ENCODE measurements around the gene LMF1.
"Not testable (repeated sequence)": the region's sequence is repeated elsewhere in the genome, so short reads cannot be mapped to it uniquely, and the experiment has no call there.

The LMF1 gene

DNA sequence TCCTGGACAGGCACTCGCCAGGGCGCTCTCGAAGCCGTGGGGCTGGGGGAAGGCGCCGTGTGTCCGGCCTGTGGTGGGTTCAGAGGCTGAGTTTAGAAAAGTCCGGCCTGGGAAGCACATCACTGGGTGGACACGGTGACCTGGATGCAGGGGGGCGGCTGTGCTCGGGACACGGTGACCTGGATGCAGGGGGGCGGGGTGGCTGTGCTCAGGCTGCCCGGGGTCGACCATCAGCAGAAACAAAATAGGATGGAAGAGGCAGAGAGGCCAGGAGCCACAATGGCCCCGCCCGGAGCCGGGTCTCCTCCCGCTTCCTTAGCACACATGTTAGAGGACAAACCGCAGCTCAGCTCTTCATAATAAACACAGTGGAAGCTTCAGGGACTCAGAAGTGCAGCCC, 127.0 kb downstream of the LMF1 start:
- no peaks in the 10 kb centered on the region for H3K36me3 ChIP-seq (ENCODE audit: control insufficient read depth, insufficient read depth, low read length)
- H3K4me1 ChIP-seq (ENCODE audit: control insufficient read depth, insufficient read depth, low read length, poor library complexity, severe bottlenecking) = no peaks in the 10 kb centered on the region
- peaks cover 15% of the 10 kb centered on the region for H3K9me3 ChIP-seq (ENCODE audit: control insufficient read depth, low read length)
- WGBS, 2 experiments (ENCODE audit: insufficient coverage in 2 of 2) = 93 to 98% methylated on average over 14 to 19 of the region's 20 CpGs
- H3K4me3 ChIP-seq (ENCODE audit: extremely low read depth, insufficient read depth, low read length, poor library complexity, severe bottlenecking) = no peak overlapping the region
- H3K27ac ChIP-seq (ENCODE audit: low read depth, low read length, severe bottlenecking) = no peak overlapping the region

DNA sequence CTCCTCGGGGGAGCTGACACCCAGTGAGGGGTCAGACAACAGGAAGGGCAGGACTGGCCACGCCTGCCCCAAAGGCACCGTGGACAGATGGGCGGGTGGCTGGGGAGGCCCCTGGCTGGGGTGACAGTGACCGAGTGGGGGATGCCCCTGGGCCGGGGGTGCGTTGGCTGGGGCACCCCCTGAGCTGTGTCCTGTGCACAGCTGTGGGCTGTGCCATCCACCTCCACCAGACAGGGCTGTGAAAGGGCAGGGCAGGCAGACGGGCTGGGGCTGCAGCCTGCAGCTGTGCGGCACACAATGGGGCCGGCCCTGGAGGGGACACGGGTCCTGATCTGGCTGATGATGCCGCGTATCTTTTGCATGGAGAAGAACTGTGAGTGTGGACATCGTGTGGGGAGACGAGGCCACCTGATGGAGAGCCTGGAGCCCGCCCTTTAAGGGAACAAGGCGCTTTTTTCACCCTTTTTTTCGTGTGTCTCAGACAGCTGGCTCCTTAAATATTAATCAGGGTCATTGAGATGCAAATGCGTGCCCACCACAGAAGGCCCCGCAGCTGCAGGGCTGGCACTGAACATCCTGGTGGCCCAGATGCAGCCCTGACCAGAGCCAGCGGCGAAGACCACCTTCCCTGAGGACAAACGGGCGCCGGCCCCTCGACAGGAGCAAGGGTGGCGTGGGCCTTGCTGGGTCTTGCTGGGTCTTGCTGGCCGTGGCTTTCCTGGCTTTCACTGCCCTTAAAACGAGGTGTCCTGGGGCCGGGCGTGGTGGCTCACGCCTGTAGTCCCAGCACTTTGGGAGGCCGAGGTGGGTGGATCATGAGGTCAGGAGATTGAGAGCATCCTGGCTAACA, 127.8 kb downstream of the LMF1 start:
- Histone ChIP-seq H3K9me3 (ENCODE audit: control insufficient read depth, low read length) (peaks cover 9% of the 10 kb centered on the region), H3K4me1 (ENCODE audit: control insufficient read depth, insufficient read depth, low read length, poor library complexity, severe bottlenecking) (no peaks in the 10 kb centered on the region), H3K4me3 (ENCODE audit: extremely low read depth, insufficient read depth, low read length, poor library complexity, severe bottlenecking) (no peak overlapping the region), H3K36me3 (ENCODE audit: control insufficient read depth, insufficient read depth, low read length) (no peaks in the 10 kb centered on the region), H3K27ac (ENCODE audit: low read depth, low read length, severe bottlenecking) (no peak overlapping the region)
- WGBS, 2 experiments (ENCODE audit: insufficient coverage in 2 of 2) = 82 to 83% methylated on average over 32 to 33 of the region's 33 CpGs

DNA sequence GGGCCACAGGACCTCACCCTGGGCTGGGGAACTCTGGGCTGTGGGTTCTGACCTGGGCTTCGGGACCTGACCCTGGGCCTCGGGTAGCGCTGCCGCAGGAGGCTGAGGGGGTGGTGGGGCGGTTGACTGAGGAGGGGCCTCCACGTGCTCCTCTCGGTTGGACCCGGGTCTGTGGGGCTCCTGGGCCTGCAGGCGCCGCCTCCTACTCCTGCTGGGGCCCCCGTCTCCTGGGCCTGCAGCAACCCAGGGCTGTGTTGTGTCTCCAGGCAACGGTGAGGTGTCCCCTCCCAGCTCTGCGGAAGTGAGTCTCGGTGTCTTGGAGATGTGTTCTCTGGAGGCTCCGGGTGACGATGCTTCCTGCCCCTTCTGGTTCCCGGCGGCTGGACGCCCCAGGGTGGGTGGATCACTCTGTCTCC, 128.7 kb downstream of the LMF1 start:
- 88 to 90% methylated on average over 17 to 19 of the region's 19 CpGs for WGBS, 2 experiments (ENCODE audit: insufficient coverage in 2 of 2)
- Histone ChIP-seq H3K36me3 (ENCODE audit: control insufficient read depth, insufficient read depth, low read length) (no peaks in the 10 kb centered on the region), H3K27ac (ENCODE audit: low read depth, low read length, severe bottlenecking) (no peak overlapping the region), H3K9me3 (ENCODE audit: control insufficient read depth, low read length) (peaks cover 2% of the 10 kb centered on the region), H3K4me3 (ENCODE audit: extremely low read depth, insufficient read depth, low read length, poor library complexity, severe bottlenecking) (no peak overlapping the region), H3K4me1 (ENCODE audit: control insufficient read depth, insufficient read depth, low read length, poor library complexity, severe bottlenecking) (no peaks in the 10 kb centered on the region)

DNA sequence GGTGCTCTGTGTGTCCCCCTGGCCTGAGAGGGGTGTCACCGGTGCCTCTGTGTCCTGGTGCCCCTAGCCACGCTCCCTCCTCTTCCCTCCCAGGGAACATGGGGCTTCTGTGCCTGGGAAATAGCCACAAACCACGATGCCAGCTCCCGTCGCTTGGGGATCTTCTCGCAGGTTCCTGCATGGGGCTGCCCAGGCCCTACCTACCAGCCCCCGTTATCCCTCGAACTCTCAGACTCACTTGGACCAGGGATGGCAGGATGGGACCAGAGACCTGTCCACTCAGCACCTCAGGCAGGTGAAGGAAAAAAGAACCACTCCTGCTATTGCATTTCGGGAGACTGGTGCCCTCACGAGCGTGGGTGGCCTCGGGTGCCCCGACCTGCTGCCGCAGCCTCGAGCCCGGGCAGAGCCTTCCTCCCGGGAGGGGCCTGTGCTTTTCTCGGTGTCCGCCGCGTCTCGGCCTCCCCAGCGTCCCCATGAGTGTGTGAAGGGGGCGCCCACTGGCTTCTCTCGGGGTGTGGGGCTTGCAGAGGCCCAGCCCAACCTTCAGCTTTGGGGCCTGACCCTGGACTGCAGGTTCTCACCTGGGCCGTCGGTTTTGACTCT, 129.2 kb downstream of the LMF1 start:
- WGBS, 2 experiments (ENCODE audit: insufficient coverage in 2 of 2) = 93 to 94% methylated on average over 27 of the region's 27 CpGs
- Histone ChIP-seq H3K36me3 (ENCODE audit: control insufficient read depth, insufficient read depth, low read length) (no peaks in the 10 kb centered on the region), H3K4me3 (ENCODE audit: extremely low read depth, insufficient read depth, low read length, poor library complexity, severe bottlenecking) (no peak overlapping the region), H3K4me1 (ENCODE audit: control insufficient read depth, insufficient read depth, low read length, poor library complexity, severe bottlenecking) (no peaks in the 10 kb centered on the region), H3K9me3 (ENCODE audit: control insufficient read depth, low read length) (no peaks in the 10 kb centered on the region), H3K27ac (ENCODE audit: low read depth, low read length, severe bottlenecking) (no peak overlapping the region)

DNA sequence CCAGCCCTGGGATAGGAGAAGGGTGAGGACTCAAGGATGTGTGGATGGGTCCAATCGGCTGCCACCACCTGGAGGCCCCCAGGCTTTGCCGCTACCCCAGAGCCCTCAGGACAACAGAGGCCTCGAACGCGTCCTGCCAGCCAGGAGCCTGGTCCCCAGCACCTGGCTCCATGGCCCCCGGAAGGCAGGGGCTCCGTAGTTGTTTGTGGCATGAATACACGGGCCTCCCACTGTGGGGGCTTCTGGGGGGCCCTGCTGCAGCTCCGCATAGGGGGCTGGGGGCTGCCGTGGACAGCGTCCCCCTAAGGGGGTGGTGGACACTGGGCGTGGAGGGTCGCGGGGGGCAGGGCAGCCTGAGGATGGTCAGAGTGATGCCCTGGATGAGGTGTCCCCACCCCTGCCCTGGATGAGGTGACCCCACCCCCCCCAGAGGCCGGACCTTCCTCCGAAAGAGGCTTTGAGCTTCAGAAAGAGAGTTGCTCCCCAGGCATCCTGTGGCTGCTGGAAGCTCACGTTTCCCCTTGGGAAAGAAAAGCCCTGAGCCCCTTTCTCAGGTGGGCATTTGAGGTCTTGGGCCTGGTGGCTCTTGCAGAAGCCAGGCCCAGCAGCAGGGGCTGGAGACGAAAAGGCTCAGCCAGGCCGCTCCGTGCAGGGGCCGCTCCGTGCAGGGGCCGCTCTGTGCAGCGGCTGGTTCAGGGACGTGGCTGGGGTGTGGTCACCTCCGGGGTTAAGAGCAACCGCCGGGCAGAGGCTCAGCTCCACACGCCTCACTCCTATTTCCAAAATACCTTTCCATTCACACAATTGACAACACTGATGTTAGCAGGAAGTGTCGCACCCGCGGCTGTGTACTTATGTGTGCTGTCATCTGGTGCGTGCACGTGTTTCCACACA, 130.0 kb downstream of the LMF1 start:
- H3K4me1 ChIP-seq (ENCODE audit: control insufficient read depth, insufficient read depth, low read length, poor library complexity, severe bottlenecking) = no peaks in the 10 kb centered on the region
- 88 to 95% methylated on average over 28 to 29 of the region's 34 CpGs for WGBS, 2 experiments (ENCODE audit: insufficient coverage in 2 of 2)
- no peak overlapping the region for H3K4me3 ChIP-seq (ENCODE audit: extremely low read depth, insufficient read depth, low read length, poor library complexity, severe bottlenecking)
- no peak overlapping the region for H3K27ac ChIP-seq (ENCODE audit: low read depth, low read length, severe bottlenecking)
- peaks cover 7% of the 10 kb centered on the region for H3K9me3 ChIP-seq (ENCODE audit: control insufficient read depth, low read length)
- H3K36me3 ChIP-seq (ENCODE audit: control insufficient read depth, insufficient read depth, low read length) = no peaks in the 10 kb centered on the region

DNA sequence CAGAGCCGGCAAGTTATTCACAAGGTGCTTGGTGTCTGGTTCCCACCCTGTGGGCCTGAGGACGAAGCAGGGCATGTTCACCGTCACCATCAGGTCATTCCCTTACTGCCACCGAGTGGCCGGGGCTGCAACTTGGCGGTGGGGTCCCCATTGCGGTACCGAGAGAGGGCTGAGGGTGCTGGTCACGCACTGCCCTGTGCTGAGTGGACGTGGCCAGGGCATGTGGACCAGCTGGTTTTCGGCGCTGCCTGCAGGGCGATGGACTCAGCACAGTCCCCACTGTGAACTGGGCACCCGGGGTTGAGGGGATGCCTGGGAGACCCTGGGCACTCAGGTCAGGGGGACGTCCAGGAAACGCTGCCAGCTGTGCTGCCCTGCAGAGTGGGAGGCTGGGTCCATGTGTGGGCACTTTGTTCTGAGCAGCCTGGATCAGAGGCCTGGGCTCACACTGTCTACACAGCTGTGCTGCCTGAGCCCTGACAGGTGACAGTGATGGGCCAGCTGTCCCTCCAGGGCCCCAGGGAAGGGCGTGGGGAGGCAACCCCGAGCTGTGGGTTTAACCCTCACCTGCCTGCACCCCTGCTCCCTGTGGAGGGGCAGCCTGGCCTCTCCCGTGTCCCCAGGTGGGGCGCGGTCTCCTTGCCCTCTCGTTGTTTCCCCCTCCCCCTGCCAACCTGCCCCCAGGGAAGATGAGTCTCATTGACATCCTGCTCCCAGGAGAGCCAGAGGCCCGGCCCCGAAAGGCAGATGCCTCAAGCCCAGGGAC, 131.0 kb downstream of the LMF1 start:
- peaks cover 11% of the 10 kb centered on the region for H3K9me3 ChIP-seq (ENCODE audit: control insufficient read depth, low read length)
- no peaks in the 10 kb centered on the region for H3K4me1 ChIP-seq (ENCODE audit: control insufficient read depth, insufficient read depth, low read length, poor library complexity, severe bottlenecking)
- no peak overlapping the region for H3K4me3 ChIP-seq (ENCODE audit: extremely low read depth, insufficient read depth, low read length, poor library complexity, severe bottlenecking)
- WGBS, 2 experiments (ENCODE audit: insufficient coverage in 2 of 2) = 88 to 94% methylated on average over 22 of the region's 24 CpGs
- H3K36me3 ChIP-seq (ENCODE audit: control insufficient read depth, insufficient read depth, low read length) = no peaks in the 10 kb centered on the region
- H3K27ac ChIP-seq (ENCODE audit: low read depth, low read length, severe bottlenecking) = no peak overlapping the region

DNA sequence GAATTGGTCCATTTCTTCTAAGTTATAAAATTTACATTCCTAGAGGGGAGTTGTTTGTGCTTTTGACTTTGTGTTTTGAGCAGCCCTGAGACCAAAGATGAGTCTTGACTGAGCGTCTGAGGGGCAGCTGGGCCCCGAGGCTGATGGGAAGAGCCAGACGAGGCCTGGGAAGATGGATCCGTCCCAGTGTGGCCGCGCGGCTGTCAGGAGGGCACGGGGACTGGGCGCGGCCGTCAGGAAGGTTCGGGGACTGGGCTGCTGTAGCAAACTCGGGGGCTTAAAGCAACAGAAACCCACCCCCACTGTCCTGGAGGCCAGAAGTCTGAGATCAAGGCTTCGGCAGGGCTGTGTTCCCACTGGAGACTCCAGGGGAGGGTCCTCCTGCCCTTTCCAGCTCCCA, 132.0 kb downstream of the LMF1 start:
- no peaks in the 10 kb centered on the region for H3K36me3 ChIP-seq (ENCODE audit: control insufficient read depth, insufficient read depth, low read length)
- WGBS, 2 experiments (ENCODE audit: insufficient coverage in 2 of 2) = 86 to 93% methylated on average over 2 to 14 of the region's 14 CpGs
- peaks cover 11% of the 10 kb centered on the region for H3K9me3 ChIP-seq (ENCODE audit: control insufficient read depth, low read length)
- H3K27ac ChIP-seq (ENCODE audit: low read depth, low read length, severe bottlenecking) = no peak overlapping the region
- no peaks in the 10 kb centered on the region for H3K4me1 ChIP-seq (ENCODE audit: control insufficient read depth, insufficient read depth, low read length, poor library complexity, severe bottlenecking)
- H3K4me3 ChIP-seq (ENCODE audit: extremely low read depth, insufficient read depth, low read length, poor library complexity, severe bottlenecking) = no peak overlapping the region

DNA sequence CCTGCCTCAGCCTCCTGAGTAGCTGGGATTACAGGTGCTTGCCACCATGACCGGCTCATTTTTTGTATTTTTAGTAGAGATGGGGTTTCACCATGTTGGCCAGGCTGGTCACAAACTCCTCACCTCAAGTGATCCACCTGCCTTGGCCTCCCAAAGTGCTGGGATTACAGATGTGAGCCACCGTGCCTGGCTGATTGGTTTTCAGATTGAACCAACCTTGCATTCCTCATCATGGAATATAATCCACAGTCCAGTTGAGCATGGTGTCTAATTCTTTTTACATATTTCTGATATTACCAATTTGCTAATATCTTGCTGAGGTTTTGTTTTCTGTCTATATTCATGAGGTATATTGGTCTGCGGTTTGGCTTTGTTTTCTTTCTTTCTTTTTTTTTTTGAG, 134.0 kb downstream of the LMF1 start:
- H3K4me1 ChIP-seq (ENCODE audit: control insufficient read depth, insufficient read depth, low read length, poor library complexity, severe bottlenecking); H3K4me3 ChIP-seq (ENCODE audit: extremely low read depth, insufficient read depth, low read length, poor library complexity, severe bottlenecking); H3K36me3 ChIP-seq (ENCODE audit: control insufficient read depth, insufficient read depth, low read length); H3K27ac ChIP-seq (ENCODE audit: low read depth, low read length, severe bottlenecking): not testable (repeated sequence)
- 83 to 93% methylated on average over 1 to 3 of the region's 3 CpGs for WGBS, 2 experiments (ENCODE audit: insufficient coverage in 2 of 2)
- peaks cover 11% of the 10 kb centered on the region for H3K9me3 ChIP-seq (ENCODE audit: control insufficient read depth, low read length)

DNA sequence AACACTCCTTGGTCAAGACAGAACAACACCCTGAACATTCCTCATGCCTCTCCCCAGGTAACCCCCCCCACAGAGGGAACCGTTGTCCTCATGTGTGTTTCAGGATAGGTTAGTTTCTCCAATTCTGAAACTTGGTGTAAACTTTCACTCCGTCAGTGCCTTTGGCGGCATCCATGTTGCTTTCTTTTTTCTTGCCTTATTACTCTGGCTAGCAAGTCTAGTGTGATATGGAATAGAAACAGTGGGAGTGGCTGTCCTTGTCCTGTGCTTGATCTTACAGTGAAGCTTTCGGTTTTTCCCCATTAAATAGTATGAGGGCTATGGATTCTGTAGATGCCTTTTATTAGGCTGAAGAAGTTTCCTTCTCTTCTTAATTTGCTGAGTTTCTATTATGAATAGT, 134.6 kb downstream of the LMF1 start:
- Histone ChIP-seq H3K4me1 (ENCODE audit: control insufficient read depth, insufficient read depth, low read length, poor library complexity, severe bottlenecking) (no peaks in the 10 kb centered on the region), H3K27ac (ENCODE audit: low read depth, low read length, severe bottlenecking) (no peak overlapping the region), H3K9me3 (ENCODE audit: control insufficient read depth, low read length) (peaks cover 11% of the 10 kb centered on the region), H3K36me3 (ENCODE audit: control insufficient read depth, insufficient read depth, low read length) (no peaks in the 10 kb centered on the region), H3K4me3 (ENCODE audit: extremely low read depth, insufficient read depth, low read length, poor library complexity, severe bottlenecking) (no peak overlapping the region)
- WGBS, 2 experiments (ENCODE audit: insufficient coverage in 2 of 2) = 77 to 88% methylated on average over 1 to 3 of the region's 4 CpGs

DNA sequence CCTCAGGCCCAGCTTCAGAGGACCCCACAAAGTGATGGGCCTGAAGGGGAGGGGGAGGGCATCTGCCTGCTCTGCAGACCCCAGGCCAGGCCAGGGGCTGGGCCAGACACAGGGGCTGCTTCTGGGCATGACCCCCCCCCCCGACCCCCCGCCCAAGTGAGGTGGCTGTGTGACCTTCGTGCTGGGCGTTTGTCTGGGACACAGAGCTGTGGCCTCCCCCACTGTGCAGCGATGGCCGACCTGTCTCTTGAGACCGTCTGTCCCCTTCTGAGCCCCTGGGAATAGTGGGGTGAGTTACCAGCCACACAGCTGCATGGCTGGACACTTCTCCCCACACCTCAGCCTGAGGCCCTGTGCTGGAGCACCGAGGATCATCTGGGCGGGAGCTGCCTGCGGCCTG, 135.4 kb downstream of the LMF1 start:
- Histone ChIP-seq H3K4me3 (ENCODE audit: extremely low read depth, insufficient read depth, low read length, poor library complexity, severe bottlenecking) (no peak overlapping the region), H3K27ac (ENCODE audit: low read depth, low read length, severe bottlenecking) (no peak overlapping the region), H3K36me3 (ENCODE audit: control insufficient read depth, insufficient read depth, low read length) (no peaks in the 10 kb centered on the region), H3K9me3 (ENCODE audit: control insufficient read depth, low read length) (peaks cover 11% of the 10 kb centered on the region), H3K4me1 (ENCODE audit: control insufficient read depth, insufficient read depth, low read length, poor library complexity, severe bottlenecking) (no peaks in the 10 kb centered on the region)
- WGBS, 2 experiments (ENCODE audit: insufficient coverage in 2 of 2) = 94 to 97% methylated on average over 6 to 8 of the region's 10 CpGs

Data from mesodermal cell (in vitro differentiated cells).